Thyroid gland (tissue), 4 donors: ENCODE measurements around the gene CDC25B. TPM values are rescaled to one million over a fixed set of nuclear protein-coding genes. Genes with fewer than 3 reads are reported as not detected.

ENCODE experiments used
- DNase-seq, 2 donors: peaks; one replicate each; pipeline ENCODE4 v3.0.0-alpha.2; 2019
- H3K27ac ChIP-seq, 3 donors: fragments of 200-600 bp; sonication (generic); 1 replicate in 2 of 3; 2 replicates in 1 of 3; pipeline ENCODE4 v1.5.1; 2016 to 2019; ENCODE audit warnings: mild to moderate bottlenecking in 1 of 3, moderate library complexity in 1 of 3
- H3K27me3 ChIP-seq: fragments of 200-600 bp; sonication (generic); one replicate; pipeline ENCODE4 v1.5.1; 2019
- H3K36me3 ChIP-seq, 2 donors: fragments of 200-600 bp; sonication (generic); one replicate each; pipeline ENCODE4 v1.5.1; 2016 to 2019
- H3K4me1 ChIP-seq, 2 donors: fragments of 200-600 bp; sonication (generic); one replicate each; pipeline ENCODE4 v1.5.1; 2017 to 2019
- H3K4me3 ChIP-seq, 3 donors: fragments of 200-600 bp; sonication (generic); replicated peaks in 1 of 3; 1 replicate in 2 of 3; 2 replicates in 1 of 3; pipeline ENCODE4 v1.5.1; 2016; ENCODE audit warnings: mild to moderate bottlenecking in 1 of 3
- H3K9me3 ChIP-seq: fragments of 200-600 bp; sonication (generic); one replicate; pipeline ENCODE4 v1.5.1; 2017
- CTCF ChIP-seq, 6 experiments: fragments of 200-600 bp in 3 of 6; fragments of 450-650 bp in 3 of 6; sonication (generic) in 3 of 6; IDR thresholded peaks; one replicate each; pipeline ENCODE4 v1.5.1; 2016 to 2019; ENCODE audit warnings: antibody characterized with exemption in 6 of 6, mild to moderate bottlenecking in 2 of 6, inconsistent platforms in 1 of 6, moderate library complexity in 1 of 6
- POLR2A ChIP-seq, 2 donors: fragments of 450-650 bp; IDR thresholded peaks; one replicate each; pipeline ENCODE4 v1.6.1; 2017; ENCODE audit warnings: antibody characterized with exemption in 2 of 2, mild to moderate bottlenecking in 2 of 2, moderate library complexity in 1 of 2
- WGBS, 2 donors: methylation state at CpG; one replicate each; pipeline ENCODE4 v1.1.5; 2017; 5-methylcytosine and 5-hydroxymethylcytosine counted together
- intact Hi-C: fragments of 100-400 bp; cut with DNase I; formaldehyde crosslinking; loops from one replicate; pipeline ENCODE4 v1.15.1; 2023
- total RNA-seq, 4 donors: library from RNA; depleted of rRNA; stranded (reverse); fragments of >200 nt; gene quantifications; one replicate each; pipeline ENCODE4 v1.2.3, GENCODE V29; 2016

Gene CDC25B
- total RNA-seq, 4 donors from 2014 or later: 23.7 to 43.9 (median 27.8) TPM

DNA sequence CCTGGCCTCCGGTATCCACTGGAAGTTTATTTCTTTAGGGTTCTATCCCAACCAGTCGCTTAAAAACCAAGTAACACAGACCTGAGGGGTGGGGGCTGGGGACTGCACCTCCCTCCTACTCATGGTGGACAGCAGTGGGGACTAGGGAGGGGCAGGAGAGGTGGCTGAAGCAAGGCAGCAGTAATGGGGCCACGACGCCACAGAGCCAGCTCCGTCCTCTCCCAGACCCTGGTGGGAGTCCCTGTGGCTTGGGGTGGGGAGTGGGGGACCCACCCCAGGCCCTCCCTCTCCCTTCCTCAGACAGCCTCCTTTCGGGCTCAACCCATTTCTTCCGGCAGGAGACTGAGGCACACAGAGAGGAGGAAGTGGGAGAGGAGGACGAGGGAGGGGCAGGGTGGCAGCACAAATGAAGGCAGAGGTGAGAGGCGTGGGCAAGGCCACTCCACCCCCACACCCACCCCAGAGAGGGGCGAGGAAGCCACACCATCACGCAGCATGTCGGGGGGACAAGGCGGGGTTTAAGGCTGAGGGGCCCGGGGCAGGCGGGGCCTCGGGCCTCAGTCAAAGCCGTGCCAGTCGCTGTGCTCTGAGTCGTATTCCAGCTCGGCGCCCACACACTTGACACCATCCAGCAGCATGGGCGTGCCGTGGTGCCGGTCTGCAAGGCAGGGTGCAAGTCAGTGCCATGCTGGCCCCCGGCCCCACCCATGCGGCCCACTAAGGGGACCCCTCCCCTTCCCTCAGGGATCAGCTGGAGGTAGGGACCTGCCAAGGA is 42.4 kb upstream of the CDC25B start:
- 82 to 86% methylated on average over 12 to 23 of the region's 26 CpGs for WGBS, 2 donors

DNA sequence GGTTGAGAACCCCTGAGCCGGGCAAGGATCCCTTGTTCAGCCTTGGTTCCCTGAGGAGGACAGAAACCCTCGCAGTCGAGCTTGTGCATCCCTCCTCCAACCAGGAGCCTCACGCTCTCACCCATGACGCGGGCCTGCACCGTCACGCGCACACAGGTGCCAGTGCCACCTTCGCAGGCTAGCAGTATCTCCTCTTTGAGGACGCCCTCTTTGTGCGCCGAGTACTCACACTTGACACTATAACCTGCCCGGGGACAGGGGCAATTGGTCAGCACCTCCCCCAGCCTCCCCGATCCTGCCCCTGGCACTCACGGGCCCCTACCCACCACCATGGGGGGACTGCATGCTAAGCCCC is 41.9 kb upstream of the CDC25B start:
- H3K27ac ChIP-seq: no peak overlapping the region
- TF ChIP-seq POLR2A (IDR thresholded peaks at IDR 0.05): no peak
- no peak for TF ChIP-seq CTCF (IDR thresholded peaks at IDR 0.05)
- intact Hi-C loops: no loop called here
- H3K36me3 ChIP-seq: no peaks in the 10 kb centered on the region
- H3K4me3 ChIP-seq: no peak overlapping the region
- no peaks in the 10 kb centered on the region for H3K9me3 ChIP-seq
- WGBS, 2 donors: 95 to 97% methylated on average over 8 to 12 of the region's 16 CpGs
- H3K4me1 ChIP-seq: peaks cover 6 to 21% of the 10 kb centered on the region in 2 donors
- DNase-seq: no peak
- no peaks in the 10 kb centered on the region for H3K27me3 ChIP-seq

More for the DNA sequence above, 42.4 kb upstream of the CDC25B start:
- Histone ChIP-seq H3K9me3 (no peaks in the 10 kb centered on the region), H3K4me1 (peaks cover 6 to 21% of the 10 kb centered on the region in 2 donors), H3K27ac (no peak overlapping the region), H3K36me3 (no peaks in the 10 kb centered on the region), H3K4me3 (no peak overlapping the region), H3K27me3 (no peaks in the 10 kb centered on the region)
- no peak for DNase-seq
- intact Hi-C loops: no loop called here
- TF ChIP-seq POLR2A (IDR thresholded peaks at IDR 0.05): no peak
- TF ChIP-seq CTCF (IDR thresholded peaks at IDR 0.05): no peak

DNA sequence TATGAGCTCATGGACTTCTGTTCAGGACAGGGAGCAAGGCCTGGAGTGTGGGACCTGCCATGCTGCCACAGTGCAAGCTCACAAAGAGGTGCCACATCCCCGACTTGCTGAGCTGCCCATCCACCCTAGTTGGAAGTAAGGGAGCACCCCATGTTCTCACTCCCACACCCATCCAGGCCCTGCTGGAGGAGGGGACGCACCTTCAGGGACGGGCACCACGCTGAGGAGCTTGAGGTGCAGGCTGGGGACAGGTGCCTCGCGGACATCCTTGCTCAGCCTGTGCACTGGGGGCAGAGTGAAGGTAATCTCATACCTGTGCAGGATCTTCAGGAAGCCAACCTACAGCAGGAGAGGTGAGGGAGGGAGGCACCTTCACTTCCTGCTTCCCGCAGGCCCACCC is 40.8 kb upstream of the CDC25B start:
- H3K36me3 ChIP-seq: no peaks in the 10 kb centered on the region
- intact Hi-C loops: no loop called here
- no peaks in the 10 kb centered on the region for H3K9me3 ChIP-seq
- no peak for DNase-seq
- H3K4me3 ChIP-seq: no peak overlapping the region
- H3K27ac ChIP-seq: no peak overlapping the region
- no peaks in the 10 kb centered on the region for H3K27me3 ChIP-seq
- peaks cover 0 to 12% of the 10 kb centered on the region in 2 donors for H3K4me1 ChIP-seq
- TF ChIP-seq POLR2A (IDR thresholded peaks at IDR 0.05) (no peak), CTCF (IDR thresholded peaks at IDR 0.05) (no peak)
- 84 to 91% methylated on average over 3 to 7 of the region's 7 CpGs for WGBS, 2 donors

DNA sequence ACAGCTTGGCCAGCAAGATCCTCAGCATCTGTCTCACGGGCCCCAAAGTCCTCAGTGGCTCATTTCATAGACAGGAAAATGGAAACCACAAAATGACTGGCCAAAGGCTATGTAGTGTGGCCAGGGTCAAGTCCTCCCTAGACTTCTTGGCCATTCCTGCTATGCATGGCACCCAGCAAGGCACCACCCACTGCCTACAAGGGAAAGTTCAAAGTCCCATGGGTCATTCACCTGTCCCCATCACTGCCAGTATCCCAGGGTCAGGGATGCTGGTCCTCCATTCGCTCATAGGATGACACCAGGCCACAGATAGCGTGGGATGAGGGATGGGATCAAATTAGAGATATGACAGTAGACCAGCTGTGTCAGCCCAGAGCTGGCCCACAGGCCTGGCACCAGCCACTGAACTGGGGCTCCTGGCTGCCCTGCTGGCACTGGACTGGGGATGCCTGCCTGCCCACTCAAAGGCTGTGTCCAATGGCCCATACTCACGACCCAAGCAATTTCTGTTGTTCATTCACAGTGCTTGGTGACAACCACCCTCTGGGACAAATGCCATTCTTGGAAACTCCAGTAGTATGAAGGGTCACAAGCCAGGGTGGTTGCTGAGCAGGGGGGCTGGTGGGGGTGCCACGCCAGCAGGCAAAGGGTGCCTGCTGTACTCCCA is 40.2 kb upstream of the CDC25B start:
- Histone ChIP-seq H3K27ac (no peak overlapping the region), H3K9me3 (no peaks in the 10 kb centered on the region), H3K4me1 (peaks cover 0 to 10% of the 10 kb centered on the region in 2 donors), H3K27me3 (no peaks in the 10 kb centered on the region), H3K4me3 (no peak overlapping the region), H3K36me3 (no peaks in the 10 kb centered on the region)
- 86 to 96% methylated on average over 3 to 4 of the region's 5 CpGs for WGBS, 2 donors
- no peak for DNase-seq
- TF ChIP-seq POLR2A (IDR thresholded peaks at IDR 0.05) (no peak), CTCF (IDR thresholded peaks at IDR 0.05) (no peak)
- intact Hi-C loops: no loop called here

DNA sequence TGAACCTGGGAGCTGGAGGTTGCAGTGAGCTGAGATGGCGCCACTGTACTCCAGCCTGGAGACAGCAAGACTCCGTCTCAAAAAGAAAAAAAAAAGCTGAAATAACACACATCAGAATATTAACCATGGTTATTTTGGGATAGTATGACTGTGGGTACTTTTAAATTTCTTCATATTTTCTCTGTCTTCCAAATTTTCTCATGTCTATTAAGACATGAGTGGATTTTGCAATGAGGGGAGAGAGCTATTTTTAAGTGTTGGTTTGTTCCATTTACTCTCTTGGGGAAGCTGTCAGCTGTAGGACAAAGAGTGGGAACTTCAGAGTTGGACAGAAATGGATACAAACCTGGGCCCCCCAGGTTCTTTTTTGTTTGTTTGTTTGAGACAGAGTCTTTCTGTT is 38.8 kb upstream of the CDC25B start:
- TF ChIP-seq CTCF (IDR thresholded peaks at IDR 0.05) (no peak), POLR2A (IDR thresholded peaks at IDR 0.05) (no peak)
- H3K27me3 ChIP-seq: no peaks in the 10 kb centered on the region
- H3K9me3 ChIP-seq: no peaks in the 10 kb centered on the region
- no peak overlapping the region for H3K4me3 ChIP-seq
- 90 to 92% methylated on average over 2 of the region's 2 CpGs for WGBS, 2 donors
- no peaks in the 10 kb centered on the region for H3K36me3 ChIP-seq
- no peak for DNase-seq
- H3K4me1 ChIP-seq: peaks cover 0 to under 1% of the 10 kb centered on the region in 2 donors
- H3K27ac ChIP-seq: no peak overlapping the region
- intact Hi-C loops: no loop called here
